RCC 7860 (cell line): Measurements from ENCODE around the gene DISP3.

Experiments
- DNase-seq: peaks from one replicate; pipeline ENCODE4 v3.0.0-alpha.2; 2015; ENCODE audit warnings: low spot score
- FAIRE-seq: peaks from 2 replicates; lab custom pipeline; 2012; peaks lifted over from hg19 to GRCh38; lab: Jason Lieb, UNC

DISP3 gene

GRCh38 chr1:11483581-11484320, 4.8 kb downstream of the DISP3 start:
- DNase-seq (no peak), FAIRE-seq (no peak)

- no peak for FAIRE-seq
- no peak for DNase-seq
These were observed 5.3 kb downstream of the DISP3 start for GRCh38 chr1:11484321-11484655.

GRCh38 chr1:11485191-11485590, 6.2 kb downstream of the DISP3 start:
- no peak for FAIRE-seq
- no peak for DNase-seq

- FAIRE-seq (no peak), DNase-seq (no peak)
These were observed 7.5 kb downstream of the DISP3 start for GRCh38 chr1:11486231-11487009.

GRCh38 chr1:11487196-11487751, 8.3 kb downstream of the DISP3 start:
- FAIRE-seq (no peak), DNase-seq (no peak)

GRCh38 chr1:11488201-11488770, 9.3 kb downstream of the DISP3 start:
- FAIRE-seq: no peak
- DNase-seq: no peak

- DNase-seq: no peak
- FAIRE-seq: no peak
These were observed 10.1 kb downstream of the DISP3 start for GRCh38 chr1:11488966-11489625.

GRCh38 chr1:11492235-11492634, 13.3 kb downstream of the DISP3 start:
- DNase-seq: no peak
- FAIRE-seq: no peak

- FAIRE-seq: no peak
These were observed 15.2 kb downstream of the DISP3 start for GRCh38 chr1:11493972-11494655.

GRCh38 chr1:11494771-11495170, 15.8 kb downstream of the DISP3 start:
- FAIRE-seq: no peak

More at GRCh38 chr1:11493972-11494655, 15.2 kb downstream of the DISP3 start:
- DNase-seq: no peak

GRCh38 chr1:11495579-11495978, 16.6 kb downstream of the DISP3 start:
- DNase-seq (no peak), FAIRE-seq (no peak)

More at GRCh38 chr1:11494771-11495170, 15.8 kb downstream of the DISP3 start:
- no peak for DNase-seq

- FAIRE-seq (no peak), DNase-seq (no peak)
These were observed 17.7 kb downstream of the DISP3 start for GRCh38 chr1:11496551-11497080.

GRCh38 chr1:11498956-11499594, 20.1 kb downstream of the DISP3 start:
- DNase-seq (no peak), FAIRE-seq (no peak)

- DNase-seq (no peak), FAIRE-seq (no peak)
These were observed 20.8 kb downstream of the DISP3 start for GRCh38 chr1:11499601-11500331.

- DNase-seq: no peak
- no peak for FAIRE-seq
These were observed 21.9 kb downstream of the DISP3 start for GRCh38 chr1:11500881-11501280.

GRCh38 chr1:11501491-11501897, 22.5 kb downstream of the DISP3 start:
- FAIRE-seq (no peak), DNase-seq (no peak)

- no peak for FAIRE-seq
These were observed 23.0 kb downstream of the DISP3 start for GRCh38 chr1:11501906-11502485.

GRCh38 chr1:11502516-11502915, 23.6 kb downstream of the DISP3 start:
- no peak for DNase-seq
- FAIRE-seq: no peak

More at GRCh38 chr1:11501906-11502485, 23.0 kb downstream of the DISP3 start:
- DNase-seq: no peak

- DNase-seq: no peak
- FAIRE-seq: no peak
These were observed 25.6 kb downstream of the DISP3 start for GRCh38 chr1:11504599-11504998.
